KMS-11 (cell line): ENCODE measurements around the gene DHX30.

Source experiments
- H2AFZ ChIP-seq: fragments of 200-600 bp; sonication (generic); 2 replicates; pipeline ENCODE4 v1.6.1; 2016; ENCODE audit warnings: antibody characterized with exemption, mixed run types, low read depth
- H3K27ac ChIP-seq: fragments of 200-600 bp; sonication (generic); 2 replicates; pipeline ENCODE4 v1.6.1; 2016; ENCODE audit warnings: mild to moderate bottlenecking, mixed run types
- H3K27me3 ChIP-seq: fragments of 200-600 bp; sonication (generic); 2 replicates; pipeline ENCODE4 v1.6.1; 2017; ENCODE audit warnings: mild to moderate bottlenecking, low read depth, mixed run types, moderate library complexity; ENCODE audit not compliant: insufficient read depth
- H3K36me3 ChIP-seq: fragments of 200-600 bp; sonication (generic); 2 replicates; pipeline ENCODE4 v1.6.1; 2017; ENCODE audit warnings: mild to moderate bottlenecking, mixed run types; ENCODE audit not compliant: insufficient read depth
- H3K4me1 ChIP-seq: fragments of 200-600 bp; sonication (generic); 2 replicates; pipeline ENCODE4 v1.6.1; 2016; ENCODE audit warnings: mild to moderate bottlenecking, low read depth, mixed run types; ENCODE audit not compliant: poor library complexity, severe bottlenecking
- H3K4me2 ChIP-seq: fragments of 200-600 bp; sonication (generic); 2 replicates; pipeline ENCODE4 v1.7.0; 2016; ENCODE audit warnings: mild to moderate bottlenecking, mixed run types
- H3K4me3 ChIP-seq: fragments of 200-600 bp; sonication (generic); IDR thresholded peaks from 2 replicates; pipeline ENCODE4 v1.6.1; 2017; ENCODE audit warnings: low read depth, low read length, mixed read lengths; ENCODE audit not compliant: insufficient read depth
- H3K79me2 ChIP-seq: fragments of 200-600 bp; sonication (generic); 2 replicates; pipeline ENCODE4 v1.6.1; 2016; ENCODE audit warnings: low read depth, mixed run types; ENCODE audit not compliant: insufficient read depth
- H3K9ac ChIP-seq: fragments of 200-600 bp; sonication (generic); 2 replicates; pipeline ENCODE4 v1.6.1; 2016; ENCODE audit warnings: mild to moderate bottlenecking, mixed run types
- H4K20me1 ChIP-seq: fragments of 200-600 bp; sonication (generic); 2 replicates; pipeline ENCODE4 v1.6.1; 2016; ENCODE audit warnings: mild to moderate bottlenecking, mixed run types; ENCODE audit not compliant: insufficient read depth
- TF ChIP-seq, protein P1 (sequence below): fragments of 200-600 bp; sonication (generic); conservative IDR thresholded peaks from 2 replicates; pipeline ENCODE4 v1.6.1; 2017; ENCODE audit warnings: low read depth, mild to moderate bottlenecking, antibody characterized with exemption, low read length, moderate library complexity, mixed read lengths

The DHX30 gene

DNA sequence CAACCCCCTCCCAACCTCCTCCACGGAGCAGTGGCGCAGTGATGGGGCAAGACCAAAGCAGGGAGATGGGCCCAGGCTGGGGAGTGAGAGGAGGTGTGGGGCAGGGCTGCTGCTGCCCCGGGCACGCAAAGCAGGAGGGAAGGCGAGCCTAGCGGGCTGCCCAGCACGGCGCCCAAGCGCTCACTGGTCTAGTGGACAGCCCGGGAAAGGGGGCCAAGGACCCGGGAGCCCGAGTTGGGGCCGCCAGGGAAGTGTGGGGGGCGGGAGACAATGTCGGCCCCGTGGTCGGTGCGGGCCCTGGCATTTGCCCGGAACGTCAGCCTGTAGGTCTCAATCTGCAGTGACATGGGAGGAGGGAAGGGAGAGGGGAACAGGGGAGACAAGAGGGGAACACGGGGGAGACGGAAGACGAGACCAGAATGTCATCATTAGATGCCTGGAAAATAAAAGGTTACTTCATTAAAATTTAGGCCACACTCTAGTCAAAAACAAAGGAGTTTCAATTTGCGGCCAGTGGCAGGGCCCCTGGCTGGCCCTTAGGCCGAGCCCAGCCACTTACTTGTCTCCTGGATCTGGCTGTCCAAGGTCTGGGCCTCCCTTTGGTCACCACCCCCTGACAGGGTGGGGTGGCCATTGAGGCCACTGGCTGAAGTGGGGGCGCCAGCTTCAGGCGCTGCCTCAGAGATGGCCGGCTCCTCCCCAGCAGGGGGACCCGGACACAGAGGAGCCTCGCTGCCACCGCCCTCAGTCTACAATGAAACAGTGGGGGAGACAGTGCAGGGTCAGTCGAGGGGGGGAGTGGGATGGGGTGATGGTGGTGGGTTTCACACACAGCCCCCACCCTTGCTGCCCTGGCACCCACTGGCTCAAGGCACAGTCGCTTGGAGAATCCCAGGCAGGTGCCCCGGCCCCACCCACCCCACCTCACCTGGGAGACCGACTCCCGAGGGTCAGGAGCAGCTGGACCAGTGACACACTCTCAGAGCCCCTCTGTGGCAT, 50.0 kb downstream of the DHX30 start:
- Histone ChIP-seq H3K4me3 (no peak overlapping the region), H4K20me1 (no peaks in the 10 kb centered on the region), H3K4me2 (no peak overlapping the region), H3K4me1 (no peaks in the 10 kb centered on the region), H3K27ac (no peak overlapping the region), H3K9ac (no peak overlapping the region), H2AFZ (no peak overlapping the region), H3K27me3 (no peaks in the 10 kb centered on the region), H3K36me3 (no peaks in the 10 kb centered on the region), H3K79me2 (no peaks in the 10 kb centered on the region)
- TF ChIP-seq, protein P1, sequence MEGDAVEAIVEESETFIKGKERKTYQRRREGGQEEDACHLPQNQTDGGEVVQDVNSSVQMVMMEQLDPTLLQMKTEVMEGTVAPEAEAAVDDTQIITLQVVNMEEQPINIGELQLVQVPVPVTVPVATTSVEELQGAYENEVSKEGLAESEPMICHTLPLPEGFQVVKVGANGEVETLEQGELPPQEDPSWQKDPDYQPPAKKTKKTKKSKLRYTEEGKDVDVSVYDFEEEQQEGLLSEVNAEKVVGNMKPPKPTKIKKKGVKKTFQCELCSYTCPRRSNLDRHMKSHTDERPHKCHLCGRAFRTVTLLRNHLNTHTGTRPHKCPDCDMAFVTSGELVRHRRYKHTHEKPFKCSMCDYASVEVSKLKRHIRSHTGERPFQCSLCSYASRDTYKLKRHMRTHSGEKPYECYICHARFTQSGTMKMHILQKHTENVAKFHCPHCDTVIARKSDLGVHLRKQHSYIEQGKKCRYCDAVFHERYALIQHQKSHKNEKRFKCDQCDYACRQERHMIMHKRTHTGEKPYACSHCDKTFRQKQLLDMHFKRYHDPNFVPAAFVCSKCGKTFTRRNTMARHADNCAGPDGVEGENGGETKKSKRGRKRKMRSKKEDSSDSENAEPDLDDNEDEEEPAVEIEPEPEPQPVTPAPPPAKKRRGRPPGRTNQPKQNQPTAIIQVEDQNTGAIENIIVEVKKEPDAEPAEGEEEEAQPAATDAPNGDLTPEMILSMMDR, result no peak

DNA sequence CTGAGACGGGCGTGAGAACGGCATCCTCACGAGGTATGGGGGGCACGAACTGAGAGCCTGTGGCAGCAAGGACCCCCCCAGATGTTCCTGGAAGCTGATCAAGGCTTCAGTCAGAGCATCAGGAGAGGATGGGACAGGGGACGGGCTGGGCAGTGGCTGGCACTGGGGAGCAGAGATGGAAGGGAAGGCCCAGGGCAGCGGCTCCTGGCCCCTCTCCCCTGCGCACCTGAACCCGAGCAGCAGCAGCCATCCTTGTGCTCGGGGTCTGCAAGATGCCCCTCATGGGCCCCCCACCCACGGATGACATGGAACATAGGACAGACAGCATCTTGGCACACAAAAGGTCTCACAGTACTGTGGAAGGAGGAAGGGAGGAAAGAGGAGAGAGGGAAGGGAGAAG, 51.3 kb downstream of the DHX30 start:
- Histone ChIP-seq H3K4me3 (no peak overlapping the region), H3K9ac (no peak overlapping the region), H4K20me1 (no peaks in the 10 kb centered on the region), H3K27me3 (no peaks in the 10 kb centered on the region), H3K4me2 (no peak overlapping the region), H3K4me1 (no peaks in the 10 kb centered on the region), H3K36me3 (no peaks in the 10 kb centered on the region), H2AFZ (no peak overlapping the region), H3K27ac (no peak overlapping the region), H3K79me2 (no peaks in the 10 kb centered on the region)
- TF ChIP-seq, protein P1, result no peak

DNA sequence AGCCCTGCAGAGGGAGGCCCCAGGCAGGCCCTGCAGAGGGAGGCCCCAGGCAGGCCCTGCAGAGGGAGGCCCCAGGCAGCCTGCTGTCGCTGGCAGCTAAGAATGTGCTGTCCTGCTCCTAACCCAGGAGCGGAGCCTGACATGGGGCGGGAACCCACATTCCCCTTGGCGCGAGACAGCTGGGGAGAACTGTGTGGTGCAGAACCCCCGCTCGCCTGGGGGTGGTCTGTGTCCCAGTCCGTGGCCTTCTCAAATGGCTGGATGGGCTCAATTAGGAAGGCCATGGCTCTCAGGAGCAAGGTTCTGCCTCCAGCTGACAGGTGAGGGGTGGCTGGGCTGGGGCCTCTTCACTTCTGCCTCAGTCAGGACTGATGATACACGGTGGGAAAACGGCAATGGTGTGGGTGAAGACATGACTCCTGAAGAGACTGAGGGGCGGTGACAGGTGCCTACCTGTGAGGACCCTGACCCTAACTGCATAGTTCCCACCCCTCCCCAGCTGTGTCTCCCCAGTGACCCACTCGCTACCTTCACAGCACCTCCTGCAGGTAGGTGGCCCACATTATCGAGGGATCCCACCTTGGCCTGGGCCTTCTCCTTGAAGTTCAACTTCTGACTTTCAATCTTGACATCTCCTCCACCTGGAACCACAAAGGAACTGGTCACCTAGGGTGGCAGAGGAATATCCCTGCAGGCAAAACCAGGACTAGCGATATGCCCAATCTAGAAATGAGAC, 52.0 kb downstream of the DHX30 start:
- Histone ChIP-seq H3K27ac (no peak overlapping the region), H3K9ac (no peak overlapping the region), H3K4me3 (no peak overlapping the region), H3K79me2 (no peaks in the 10 kb centered on the region), H3K36me3 (no peaks in the 10 kb centered on the region), H4K20me1 (no peaks in the 10 kb centered on the region), H3K4me2 (no peak overlapping the region), H3K4me1 (no peaks in the 10 kb centered on the region), H3K27me3 (no peaks in the 10 kb centered on the region), H2AFZ (no peak overlapping the region)
- TF ChIP-seq, protein P1, result no peak

DNA sequence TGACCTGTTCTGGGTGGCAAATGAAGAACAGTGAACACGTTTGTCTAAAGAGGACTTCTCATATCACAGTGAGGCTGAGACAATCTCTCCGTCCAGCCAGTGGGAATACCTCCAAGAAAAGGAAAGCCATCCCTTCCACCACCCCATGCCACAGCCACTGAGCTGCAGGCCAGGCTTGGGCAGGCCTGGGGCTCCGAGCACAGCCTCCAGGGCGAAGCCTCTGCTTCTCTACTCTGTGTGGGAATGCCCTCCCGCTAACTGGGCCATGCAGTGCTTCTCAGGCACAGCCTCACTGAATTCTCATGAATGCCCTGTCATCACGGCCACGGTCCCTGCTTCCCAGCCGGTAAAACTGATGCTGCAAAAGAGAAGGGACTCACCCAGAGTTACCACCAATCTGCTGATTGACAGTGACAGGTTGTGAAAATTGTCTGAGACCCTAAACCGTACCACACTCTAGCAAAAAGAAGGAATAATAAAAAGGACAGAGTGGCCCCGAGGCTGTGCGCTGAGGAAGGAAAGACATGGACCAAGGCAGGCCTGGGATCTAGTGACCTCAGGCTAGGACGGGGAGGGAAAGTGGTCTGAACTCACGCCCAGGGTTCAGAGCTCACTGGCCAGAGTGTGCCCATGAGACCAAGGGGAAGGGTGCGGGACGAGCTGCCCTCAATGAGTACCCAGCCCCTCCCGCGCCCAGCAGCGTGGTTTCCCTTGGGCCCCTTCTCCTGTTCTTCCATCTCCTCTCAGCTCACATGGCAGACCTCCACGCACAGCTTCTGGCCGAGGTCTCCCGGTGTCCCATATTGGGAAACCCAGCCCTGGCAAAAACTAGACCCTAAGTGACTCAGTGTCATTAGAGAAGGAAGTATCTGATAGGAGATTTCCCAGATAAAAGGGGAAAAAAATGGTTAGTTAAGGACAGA, 52.8 kb downstream of the DHX30 start:
- TF ChIP-seq, protein P1, result no peak
- Histone ChIP-seq H3K79me2 (no peaks in the 10 kb centered on the region), H3K9ac (no peak overlapping the region), H3K4me1 (no peaks in the 10 kb centered on the region), H3K27me3 (no peaks in the 10 kb centered on the region), H3K4me2 (no peak overlapping the region), H3K27ac (no peak overlapping the region), H3K4me3 (no peak overlapping the region), H2AFZ (no peak overlapping the region), H4K20me1 (no peaks in the 10 kb centered on the region), H3K36me3 (no peaks in the 10 kb centered on the region)
